ENCODE results near the gene PPP4R4. TPM values are rescaled to one million over a fixed set of nuclear protein-coding genes. Genes with fewer than 3 reads are reported as not detected.

Gene PPP4R4
- total and polyA plus RNA-seq, 2 donors from 2014 or later: 0.47 TPM; not detected in 1

- Histone ChIP-seq H3K9ac (ENCODE audit: low read length in 3 of 3) (peak within 1 kb of the TSS; percentile 61 to 78 (median 67)), H3K27ac (ENCODE audit: low read depth in 2 of 2, low read length in 2 of 2) (peak within 1 kb of the TSS; percentile 43 to 82), H3K36me3 (ENCODE audit: control insufficient read depth in 2 of 3, insufficient read depth in 3 of 3, low read length in 3 of 3) (no peaks in the 10 kb centered on the region), H3K9me3 (ENCODE audit: control insufficient read depth in 2 of 3, insufficient read depth in 1 of 3, low read length in 3 of 3) (no peaks in the 10 kb centered on the region), H3K4me1 (ENCODE audit: control insufficient read depth in 2 of 3, insufficient read depth in 2 of 3, low read depth in 1 of 3, low read length in 3 of 3) (peaks cover 0 to 8% (median 0%) of the 10 kb centered on the region in 3 donors), H3K4me3 (ENCODE audit: low read length in 3 of 3) (peak within 1 kb of the TSS; percentile 72 to 77 (median 76)), H3K27me3 (ENCODE audit: control insufficient read depth, insufficient read depth, low read length) (no peaks in the 10 kb centered on the region)
- DNase-seq: peak; percentile 78 to 94 (median 88)
- intact Hi-C loops (cut with DNase I): no loop called here
- no peak for TF ChIP-seq CTCF (IDR thresholded peaks at IDR 0.05; ENCODE audit: borderline replicate concordance, extremely low read depth, insufficient read depth)
- no peak for FAIRE-seq
Measured at GRCh38 chr14:94129111-94129757, 44.9 kb upstream of the PPP4R4 start, which contains the start of gene IFI27L2. IFI27L2 (minus strand) TSS chr14:94129604; CDS start chr14:94129564, 40 bp downstream.

- no peaks in the 10 kb centered on the region for H3K9me3 ChIP-seq (ENCODE audit: control insufficient read depth in 2 of 3, insufficient read depth in 1 of 3, low read length in 3 of 3)
- FAIRE-seq: no peak
- H3K4me1 ChIP-seq (ENCODE audit: control insufficient read depth in 2 of 3, insufficient read depth in 2 of 3, low read depth in 1 of 3, low read length in 3 of 3): peaks cover 0 to 8% (median 0%) of the 10 kb centered on the region in 3 donors
- TF ChIP-seq CTCF (IDR thresholded peaks at IDR 0.05; ENCODE audit: borderline replicate concordance, extremely low read depth, insufficient read depth): no peak
- peak overlapping the region in 2 of 3 donors; percentile 55 to 63 for H3K9ac ChIP-seq (ENCODE audit: low read length in 3 of 3)
- no peaks in the 10 kb centered on the region for H3K27me3 ChIP-seq (ENCODE audit: control insufficient read depth, insufficient read depth, low read length)
- peak in 2 of 5 donors; percentile 46 to 65 for DNase-seq
- H3K27ac ChIP-seq (ENCODE audit: low read depth in 2 of 2, low read length in 2 of 2): no peak overlapping the region
- intact Hi-C loops (cut with DNase I): no loop called here
- H3K36me3 ChIP-seq (ENCODE audit: control insufficient read depth in 2 of 3, insufficient read depth in 3 of 3, low read length in 3 of 3): no peaks in the 10 kb centered on the region
- peak overlapping the region; percentile 72 to 77 (median 73) for H3K4me3 ChIP-seq (ENCODE audit: low read length in 3 of 3)
Measured at GRCh38 chr14:94129758-94130414, 44.2 kb upstream of the PPP4R4 start.

DNA sequence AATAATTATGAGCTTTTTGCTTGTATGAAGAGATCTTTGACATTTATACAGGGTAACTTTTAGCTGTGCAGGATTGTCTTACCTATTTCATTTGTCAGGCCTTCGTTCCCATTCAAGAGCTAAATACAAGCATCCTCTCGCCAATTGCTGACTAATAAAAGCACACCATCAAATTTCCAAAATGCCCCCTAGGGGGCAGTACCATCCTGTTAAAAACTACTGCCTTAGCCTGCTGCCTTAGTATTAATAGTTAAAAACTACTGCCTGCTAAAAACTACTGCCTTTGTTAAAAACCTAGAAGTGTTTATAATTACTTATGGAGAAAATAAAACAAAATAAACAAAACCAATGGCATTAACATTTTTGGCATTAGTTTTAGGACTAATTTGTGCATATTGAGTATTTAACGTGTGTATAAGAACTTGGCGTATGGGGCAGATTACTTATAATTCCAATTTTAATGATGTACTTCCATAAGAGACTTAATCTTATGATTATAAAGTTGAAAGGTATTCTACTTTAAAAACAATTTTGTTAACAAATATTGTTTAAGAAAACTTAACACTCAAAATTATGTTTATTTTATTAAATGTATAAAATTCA, 41.7 kb upstream of the PPP4R4 start:
- no peak overlapping the region for H3K4me3 ChIP-seq (ENCODE audit: low read length in 3 of 3)
- no peaks in the 10 kb centered on the region for H3K9me3 ChIP-seq (ENCODE audit: control insufficient read depth in 2 of 3, insufficient read depth in 1 of 3, low read length in 3 of 3)
- no peaks in the 10 kb centered on the region for H3K36me3 ChIP-seq (ENCODE audit: control insufficient read depth in 2 of 3, insufficient read depth in 3 of 3, low read length in 3 of 3)
- FAIRE-seq (peak; percentile 72), DNase-seq (peak in 3 of 5 donors; percentile 62 to 86 (median 80))
- H3K4me1 ChIP-seq (ENCODE audit: control insufficient read depth in 2 of 3, insufficient read depth in 2 of 3, low read depth in 1 of 3, low read length in 3 of 3): peaks cover 0 to 8% (median 0%) of the 10 kb centered on the region in 3 donors
- H3K27me3 ChIP-seq (ENCODE audit: control insufficient read depth, insufficient read depth, low read length): no peaks in the 10 kb centered on the region
- peak; percentile 54 for TF ChIP-seq CTCF (IDR thresholded peaks at IDR 0.05; ENCODE audit: borderline replicate concordance, extremely low read depth, insufficient read depth)
- no peak overlapping the region for H3K9ac ChIP-seq (ENCODE audit: low read length in 3 of 3)
- no peak overlapping the region for H3K27ac ChIP-seq (ENCODE audit: low read depth in 2 of 2, low read length in 2 of 2)
- intact Hi-C loops (cut with DNase I): no loop called here
